ENCODE results near the gene SRGAP1.

- TF ChIP-seq EZH2phosphoT487 (IDR thresholded peaks at IDR 0.05; ENCODE audit: insufficient read depth, low read depth), result no peak
- no peak for TF ChIP-seq EZH2 (IDR thresholded peaks at IDR 0.05; ENCODE audit: insufficient read depth, poor library complexity, severe bottlenecking)
Observed at GRCh38 chr12:63805704-63806672, 38.5 kb upstream of the SRGAP1 start.
